ENCODE data around the gene C11orf98. TPM values are rescaled to one million over a fixed set of nuclear protein-coding genes. Genes with fewer than 3 reads are reported as not detected.

The C11orf98 gene
- total and polyA plus RNA-seq, 2 of the 13 experiments (the other 11 are each of a cell fraction or from before 2014, with no cell fraction given), result 30.4 to 91.8 TPM

- no peaks in the 10 kb centered on the region for H3K4me1 ChIP-seq (ENCODE audit: insufficient read depth, low read length)
- ChIA-PET CTCF (ENCODE audit: low intra/inter-chr PET ratio, low total read pairs) (interaction anchor here (0.8 to 1.6 kb wide), 3 partner anchors 14 to 314 kb away, joined by 3 to 9 read pairs (median 4); partner anchors contain the start of genes EML3 and ROM1), POLR2A (no interaction called here)
- no peak overlapping the region for H3K4me2 ChIP-seq (ENCODE audit: low read depth, low read length)
- no peak overlapping the region for H3K27ac ChIP-seq (ENCODE audit: extremely low read length, insufficient read depth, low read length)
- no peak overlapping the region for H3K4me3 ChIP-seq (replicated peaks in 1 of 3; ENCODE audit: insufficient read depth in 1 of 3, low read depth in 2 of 3, low read length in 3 of 3)
- no peak overlapping the region for H3K9ac ChIP-seq (ENCODE audit: insufficient read depth, low read depth, low read length)
- no peak overlapping the region for H2AFZ ChIP-seq (ENCODE audit: low read length)
- no TSS peak for BruUV-seq (replicated peaks)
- ATAC-seq (peak; percentile 86), DNase-seq (ENCODE audit: low spot score) (peak; percentile 70), FAIRE-seq (peak; percentile 52)
- H4K20me1 ChIP-seq (ENCODE audit: insufficient read depth, low read length), result no peaks in the 10 kb centered on the region
- H3K36me3 ChIP-seq (replicated peaks in 1 of 2; ENCODE audit: control insufficient read depth in 1 of 2, insufficient read depth in 2 of 2, low read length in 2 of 2), result peaks cover 17 to 37% of the 10 kb centered on the region in 2 experiments
- no peaks in the 10 kb centered on the region for H3K9me3 ChIP-seq (ENCODE audit: low read length)
- in situ Hi-C loops (cut with HindIII; ENCODE audit: extremely low pct_ligation_motif_present, low pct_unique_long_range_greater_than_20kb) (no loop called here), intact Hi-C loops (cut with micrococcal nuclease; ENCODE audit: unreplicated experiment) (loop anchor here (1.0 kb wide), 1 partner anchor 314 kb away; no protein-coding TSS in a partner anchor)
- peak; percentile 50 for TF ChIP-seq XRCC5 (optimal IDR thresholded peaks at IDR 0.05; ENCODE audit: low read length)
- no peak for TF ChIP-seq ZNF34 (CRISPR knock-in tag; IDR thresholded peaks at IDR 0.05; ENCODE audit: borderline replicate concordance)
- peak; percentile 35; the same call in 1 of the 2 replicates for TF ChIP-seq PATZ1 (CRISPR knock-in tag; IDR thresholded peaks at IDR 0.05)
- TF ChIP-seq RORA (CRISPR knock-in tag; IDR thresholded peaks at IDR 0.05), result no peak
- TF ChIP-seq ZBTB38 (CRISPR knock-in tag; IDR thresholded peaks at IDR 0.05), result 0 out of 2 replicates have a peak, but pooled peaks have one; percentile 32
- 0 out of 2 replicates have a peak, but pooled peaks have one; percentile 30 for TF ChIP-seq ZNF510 (CRISPR knock-in tag; IDR thresholded peaks at IDR 0.05; ENCODE audit: low read depth)
- peak; percentile 72 for TF ChIP-seq STAG1 (CRISPR knock-in tag; IDR thresholded peaks at IDR 0.05)
- peak; percentile 85 for TF ChIP-seq CTCF (CRISPR knock-in tag; IDR thresholded peaks at IDR 0.05)
- TF ChIP-seq ZNF501 (CRISPR knock-in tag; IDR thresholded peaks at IDR 0.05), result peak; percentile 44; the same call in 1 of the 2 replicates
- peak; percentile 56 for TF ChIP-seq RAD21 (CRISPR knock-in tag; IDR thresholded peaks at IDR 0.05)
- peak; percentile 78 for TF ChIP-seq SMC3 (IDR thresholded peaks at IDR 0.05; ENCODE audit: low read length)
- no peak for TF ChIP-seq JDP2 (CRISPR knock-in tag; IDR thresholded peaks at IDR 0.05; ENCODE audit: borderline replicate concordance)
- peak; percentile 25; the same call in 1 of the 2 replicates for TF ChIP-seq ARID4A (CRISPR knock-in tag; IDR thresholded peaks at IDR 0.05; ENCODE audit: borderline replicate concordance)
- no peaks in the 10 kb centered on the region for H3K27me3 ChIP-seq (ENCODE audit: control insufficient read depth in 1 of 2, insufficient read depth in 2 of 2, low read length in 2 of 2)
- H3K79me2 ChIP-seq (ENCODE audit: insufficient read depth, low read length), result no peaks in the 10 kb centered on the region
- 79% methylated on average over 14 of the region's 14 CpGs for WGBS (ENCODE audit: low lambda C conversion rate)
These were observed 29.6 kb upstream of the C11orf98 start for GRCh38 chr11:62694455-62695167.

Data from HepG2 (cell line).